ENCODE results near the gene CFAP45. TPM values are rescaled to one million over a fixed set of nuclear protein-coding genes. Genes with fewer than 3 reads are reported as not detected.

CFAP45 gene
- total and polyA plus RNA-seq, 2 of the 8 experiments (the other 6 are each of a cell fraction or from before 2014, with no cell fraction given): 0.05 TPM; not detected in 1

- H4K91ac ChIP-seq (replicated peaks; ENCODE audit: insufficient read length, low read length): no peak overlapping the region
- H2BK12ac ChIP-seq (ENCODE audit: low read depth, low read length): no peak overlapping the region
- H4K5ac ChIP-seq (ENCODE audit: insufficient read length, low read depth, low read length): no peak overlapping the region
- no peak overlapping the region for H2BK120ac ChIP-seq (replicated peaks; ENCODE audit: low read depth, low read length)
- no peaks in the 10 kb centered on the region for H4K20me1 ChIP-seq (replicated peaks in 1 of 2; ENCODE audit: control insufficient read depth in 1 of 2, insufficient read depth in 2 of 2, low read length in 2 of 2)
- H2BK5ac ChIP-seq (ENCODE audit: low read depth, low read length): no peak overlapping the region
- H3K4ac ChIP-seq (replicated peaks; ENCODE audit: insufficient read length, low read depth, low read length): no peak overlapping the region
- no peak for TF ChIP-seq SIRT6 (IDR thresholded peaks at IDR 0.05; ENCODE audit: low read length)
- TF ChIP-seq MAX (IDR thresholded peaks at IDR 0.05): no peak
- no peak for TF ChIP-seq SP1 (IDR thresholded peaks at IDR 0.05; ENCODE audit: low read depth, low read length)
- TF ChIP-seq RBBP5 (IDR thresholded peaks at IDR 0.05; ENCODE audit: borderline replicate concordance, low read depth, low read length): no peak
- TF ChIP-seq CTCF (IDR thresholded peaks at IDR 0.05; ENCODE audit: control extremely low read depth in 1 of 3, insufficient read depth in 1 of 3, low read depth in 1 of 3, low read length in 3 of 3): no peak
- TF ChIP-seq KDM1A (IDR thresholded peaks at IDR 0.05; ENCODE audit: borderline replicate concordance, low read length): no peak
- no peak for TF ChIP-seq GTF2F1 (IDR thresholded peaks at IDR 0.05; ENCODE audit: borderline replicate concordance, low read depth, low read length)
- TF ChIP-seq HDAC6 (IDR thresholded peaks at IDR 0.05; ENCODE audit: low read depth, low read length): no peak
- TF ChIP-seq SRF (IDR thresholded peaks at IDR 0.05; ENCODE audit: low read depth, low read length): no peak
- TF ChIP-seq RNF2 (IDR thresholded peaks at IDR 0.05; ENCODE audit: borderline replicate concordance, low read depth, low read length, missing control alignments, poor library complexity, severe bottlenecking): no peak
- TF ChIP-seq NRF1 (IDR thresholded peaks at IDR 0.05; ENCODE audit: low read depth, low read length): no peak
- TF ChIP-seq TEAD4 (IDR thresholded peaks at IDR 0.05; ENCODE audit: low read depth, low read length): no peak
- no peaks in the 10 kb centered on the region; the same call in 1 of the 2 replicates for H3K23me2 ChIP-seq (ENCODE audit: low read depth, low read length)
- H2BK20ac ChIP-seq (ENCODE audit: low read length): no peak overlapping the region
- H3K23ac ChIP-seq (ENCODE audit: insufficient read length): no peak overlapping the region
- no peak for DNase-seq (ENCODE audit: low read depth in 1 of 2, low spot score in 2 of 2)
- no peaks in the 10 kb centered on the region; a peak in 1 of 7 replicates for H3K27me3 ChIP-seq (replicated peaks in 1 of 4; ENCODE audit: control insufficient read depth in 3 of 4, extremely low read depth in 1 of 4, insufficient read depth in 3 of 4, low read length in 3 of 4)
- H2AK5ac ChIP-seq (ENCODE audit: low read depth, low read length): no peak overlapping the region
- no peak overlapping the region for H3K4me2 ChIP-seq (ENCODE audit: insufficient read depth in 1 of 2, low read depth in 2 of 2, low read length in 2 of 2)
- no peak overlapping the region for H3K27ac ChIP-seq (ENCODE audit: low read depth, low read length)
- no peaks in the 10 kb centered on the region for H3K4me1 ChIP-seq (replicated peaks in 1 of 4; ENCODE audit: control insufficient read depth in 3 of 4, insufficient read depth in 4 of 4, low read length in 3 of 4)
- H3K14ac ChIP-seq (ENCODE audit: insufficient read length): no peak overlapping the region
- no peak overlapping the region for H2AFZ ChIP-seq (ENCODE audit: low read length)
- H3K79me1 ChIP-seq (ENCODE audit: low read depth, low read length): no peaks in the 10 kb centered on the region
- no peaks in the 10 kb centered on the region for H3K36me3 ChIP-seq (ENCODE audit: control insufficient read depth in 2 of 4, insufficient read depth in 4 of 4, low read length in 3 of 4)
- no peak overlapping the region for H3K56ac ChIP-seq (replicated peaks; ENCODE audit: insufficient read length, low read depth, low read length)
- no peaks in the 10 kb centered on the region for H3K79me2 ChIP-seq (ENCODE audit: control insufficient read depth in 1 of 2, insufficient read depth in 2 of 2, low read length in 2 of 2)
- CTCF ChIA-PET (ENCODE audit: partially characterized antibody): interaction anchor here (1.0 to 20.8 kb wide), 12 partner anchors 10 to 665 kb away, joined by 3 to 645 read pairs (median 4); partner anchors contain the start of gene FCRL6
- POLR2A ChIA-PET (ENCODE audit: partially characterized antibody): no interaction called here
- no peak overlapping the region for H3K18ac ChIP-seq (ENCODE audit: extremely low read depth, low read length)
- H3K9ac ChIP-seq (replicated peaks in 1 of 4; ENCODE audit: extremely low read depth in 1 of 4, low read depth in 3 of 4, low read length in 3 of 4): no peak overlapping the region
- no peak overlapping the region for H4K8ac ChIP-seq (ENCODE audit: extremely low read depth, insufficient read depth, low read length)
- H3K9me3 ChIP-seq (ENCODE audit: insufficient read depth in 2 of 2, low read depth in 1 of 2, low read length in 1 of 2): no peaks in the 10 kb centered on the region
- H3K4me3 ChIP-seq (ENCODE audit: extremely low read depth in 1 of 4, insufficient read depth in 2 of 4, low read depth in 3 of 4, low read length in 4 of 4): no peak overlapping the region
- WGBS, 2 experiments (ENCODE audit: extremely low coverage in 1 of 2, insufficient coverage in 1 of 2, insufficient read length in 1 of 2, insufficient replicate concordance in 2 of 2, low coverage in 1 of 2, low lambda C conversion rate in 2 of 2, missing lambda C conversion rate in 1 of 2): 89% methylated on average over 3 of the region's 3 CpGs; no CpG with 5 or more reads in 1 of the 2 experiments
- no peak overlapping the region for H2BK15ac ChIP-seq (ENCODE audit: low read length)
- no peak for FAIRE-seq
These were observed 20.8 kb downstream of the CFAP45 start for GRCh38 chr1:159879136-159879535.

Data from H1 (cell line).